Stimulated activated CD4-positive, alpha-beta T cell treated with anti-CD3 and anti-CD28 coated beads, Interleukin-15, amount 100 ng/mL, for 1 hour (primary cell): ENCODE measurements around the gene TSPAN17.

ENCODE experiments used
- DNase-seq, 2 donors: peaks; one replicate each; pipeline ENCODE4 v3.0.0-alpha.2; 2020; ENCODE audit warnings: low read depth in 1 of 2, low spot score in 1 of 2

TSPAN17 gene

DNA sequence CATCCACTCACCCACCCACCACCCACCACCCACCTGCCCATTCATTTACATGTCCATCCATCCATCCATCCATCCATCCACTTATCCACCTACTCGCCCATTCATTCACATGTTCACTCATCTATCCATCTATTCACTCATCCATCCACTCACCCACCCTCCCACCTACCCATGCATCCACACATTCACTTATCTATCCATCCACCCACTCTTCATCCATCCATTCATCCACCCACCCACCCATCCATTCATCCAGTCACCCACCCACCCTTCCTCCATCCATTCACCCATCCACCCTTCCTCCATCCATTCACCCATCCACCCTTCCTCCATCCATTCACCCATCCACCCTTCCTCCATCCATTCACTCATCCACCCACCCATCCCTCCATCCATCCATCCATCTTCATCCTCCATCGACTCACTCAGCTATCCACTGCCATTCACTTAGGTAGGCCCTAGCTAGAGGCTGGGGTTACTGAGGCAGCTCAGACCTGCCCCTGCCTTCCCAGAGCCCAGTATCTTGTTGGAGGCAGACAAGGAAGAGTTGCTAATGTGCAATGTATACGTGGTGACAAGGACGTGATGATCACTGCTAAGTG lies 12.7 kb downstream of the TSPAN17 start:
- no peak for DNase-seq

DNA sequence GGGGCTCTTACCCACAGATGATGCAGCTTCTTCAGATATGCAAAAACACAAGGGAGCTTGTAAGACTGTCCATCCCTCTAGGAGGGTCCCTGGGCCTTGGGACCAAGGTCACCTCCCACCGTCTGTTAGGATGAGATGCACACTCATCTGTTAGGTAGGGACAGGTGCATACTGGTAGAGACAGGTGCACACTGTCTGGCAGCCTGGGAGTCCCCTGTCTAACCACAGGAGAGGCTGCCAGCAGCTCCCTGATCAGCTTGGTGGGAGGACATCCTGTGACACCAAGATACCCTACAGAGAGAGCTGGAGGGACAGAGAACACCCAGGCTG lies 13.2 kb downstream of the TSPAN17 start:
- DNase-seq: no peak

DNA sequence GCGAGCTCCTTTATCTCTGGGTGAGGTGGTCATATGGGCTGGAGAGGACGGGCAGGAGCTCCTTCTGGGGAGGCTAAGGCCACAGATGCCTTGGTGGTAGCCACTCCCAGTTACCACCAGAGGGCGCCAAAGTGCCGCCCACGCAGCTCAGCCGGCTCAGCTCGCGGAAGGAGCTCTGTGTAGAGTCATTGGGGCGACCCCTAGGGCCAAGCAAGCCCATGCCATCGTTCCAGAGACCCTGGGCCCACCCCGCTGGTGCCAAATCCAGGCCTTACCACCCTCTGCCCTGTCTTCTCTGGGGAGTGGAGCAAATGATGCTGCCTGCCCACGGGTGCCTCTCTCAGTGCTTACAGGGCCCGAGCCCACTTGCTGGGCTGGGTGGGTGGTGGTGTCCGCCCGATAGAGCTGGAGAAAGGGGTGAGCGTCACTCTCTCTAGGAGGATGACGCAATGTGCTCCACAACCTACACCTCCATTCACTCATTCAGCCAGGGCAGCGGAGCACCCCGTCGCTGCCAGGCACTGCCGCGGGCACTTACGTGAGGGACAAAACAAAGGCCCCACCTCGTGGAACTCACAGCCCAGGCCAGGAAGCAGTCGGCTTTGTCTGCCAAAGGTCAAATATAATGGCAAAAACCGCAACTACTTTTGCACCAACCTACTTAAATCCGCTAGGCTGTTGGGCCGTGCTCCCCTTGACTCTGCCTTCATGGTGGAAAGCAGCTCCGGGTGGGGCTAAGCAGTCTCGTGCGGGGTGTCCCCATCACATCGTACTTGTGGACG lies 13.8 kb downstream of the TSPAN17 start:
- peak; percentile 61 to 76 for DNase-seq

DNA sequence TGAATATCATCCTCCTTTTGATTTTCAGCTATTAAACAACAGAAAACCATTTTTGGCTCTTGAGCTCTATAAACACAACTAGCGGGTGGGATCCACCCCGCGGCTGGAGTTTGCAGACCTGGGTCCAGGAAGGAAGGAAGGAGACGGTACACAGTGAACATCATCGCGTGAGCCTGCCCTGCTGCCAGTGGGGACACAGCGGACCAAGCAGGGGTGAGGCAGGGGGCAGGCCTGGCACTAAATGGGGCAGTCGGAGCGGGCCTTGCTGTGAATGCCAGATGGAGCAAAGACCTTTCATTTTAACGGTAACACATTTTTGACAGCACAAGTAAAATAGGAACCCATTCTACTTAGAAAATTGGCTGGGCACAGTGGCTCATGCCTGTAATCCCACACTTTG lies 14.4 kb downstream of the TSPAN17 start:
- no peak for DNase-seq

DNA sequence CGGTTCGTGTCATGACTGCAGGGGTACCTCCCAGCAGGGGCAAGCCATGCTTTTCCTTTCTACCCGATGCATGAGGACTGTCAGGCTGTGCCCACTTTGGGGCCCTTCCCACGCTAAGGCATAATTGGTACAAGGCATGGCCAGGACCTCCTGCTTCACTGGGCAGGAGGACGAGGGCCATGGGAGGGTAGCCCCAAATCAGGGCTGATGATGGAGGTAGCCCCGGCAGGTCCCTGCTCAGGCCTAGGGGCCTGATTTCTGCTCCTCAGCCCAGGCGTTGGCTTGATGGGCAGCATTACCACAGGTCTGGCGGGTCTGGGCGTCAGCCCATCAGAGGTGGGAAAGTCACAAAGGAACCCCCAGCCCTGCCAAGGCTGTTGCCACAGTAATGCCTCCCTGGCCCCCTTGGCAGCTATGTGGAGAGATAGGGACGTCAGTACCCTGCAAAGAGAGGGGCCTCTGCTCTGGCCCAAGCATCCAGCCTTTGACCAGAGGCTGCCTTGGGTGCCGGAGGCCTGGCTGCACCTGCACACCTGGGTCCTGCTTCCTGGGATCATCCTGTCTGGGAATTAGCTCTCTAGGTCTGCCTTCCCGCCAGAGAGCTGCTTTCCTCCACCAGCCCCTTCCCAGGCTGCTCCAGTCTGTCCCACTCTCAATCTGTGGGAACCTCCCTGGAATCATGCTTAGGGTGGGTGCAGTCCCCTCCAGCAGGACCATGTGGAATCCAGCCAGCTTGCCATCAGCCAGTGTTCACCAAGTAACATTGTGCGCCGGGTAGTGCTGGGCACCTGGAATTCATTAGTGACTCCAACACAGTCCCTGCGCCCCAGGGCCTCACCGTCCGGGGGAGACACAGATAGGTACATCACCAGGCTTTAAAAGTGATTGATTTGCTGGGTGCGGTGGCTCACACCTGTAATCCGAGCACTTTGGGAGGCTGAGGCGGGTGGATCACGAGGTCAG lies 15.4 kb downstream of the TSPAN17 start:
- DNase-seq: no peak

DNA sequence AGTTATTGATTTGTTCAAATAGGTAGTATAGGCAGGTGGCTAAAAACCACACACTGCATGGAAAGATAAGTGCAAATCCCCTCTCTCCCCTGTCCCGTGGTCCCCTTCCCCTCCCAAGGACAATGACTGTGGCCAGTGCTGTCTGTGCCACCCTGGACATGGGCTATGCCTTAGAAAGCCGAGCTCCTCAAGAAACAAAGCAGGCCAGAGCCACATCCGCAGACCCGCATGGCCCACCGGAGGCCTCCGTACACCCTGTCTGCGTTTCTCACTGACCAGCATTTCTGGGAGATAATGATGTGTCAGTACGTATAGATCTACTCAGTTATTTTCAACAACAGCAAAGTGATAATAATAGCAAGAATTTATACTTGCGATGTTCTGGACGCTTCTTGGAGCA lies 16.3 kb downstream of the TSPAN17 start:
- no peak for DNase-seq

DNA sequence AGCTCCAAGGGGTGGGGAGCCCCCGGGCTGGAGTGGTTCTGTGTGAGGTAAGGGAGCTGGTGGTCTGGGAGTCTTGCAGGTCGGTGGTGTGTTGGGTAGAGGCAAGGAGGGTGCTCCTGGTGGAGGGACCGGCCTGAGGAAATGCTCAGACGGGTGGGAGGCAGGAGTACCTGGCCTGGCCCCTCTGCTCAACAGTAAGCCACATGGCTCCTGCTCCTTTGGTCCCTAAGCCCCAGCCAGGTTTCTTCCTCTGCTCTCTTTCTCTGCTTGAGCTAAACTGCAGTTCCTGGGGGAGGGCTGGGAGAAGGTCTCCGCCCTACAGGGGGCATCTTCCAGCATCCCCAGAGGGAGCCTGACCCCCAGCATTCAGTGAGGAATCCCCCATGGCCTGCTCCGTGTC lies 17.2 kb downstream of the TSPAN17 start:
- DNase-seq: no peak

DNA sequence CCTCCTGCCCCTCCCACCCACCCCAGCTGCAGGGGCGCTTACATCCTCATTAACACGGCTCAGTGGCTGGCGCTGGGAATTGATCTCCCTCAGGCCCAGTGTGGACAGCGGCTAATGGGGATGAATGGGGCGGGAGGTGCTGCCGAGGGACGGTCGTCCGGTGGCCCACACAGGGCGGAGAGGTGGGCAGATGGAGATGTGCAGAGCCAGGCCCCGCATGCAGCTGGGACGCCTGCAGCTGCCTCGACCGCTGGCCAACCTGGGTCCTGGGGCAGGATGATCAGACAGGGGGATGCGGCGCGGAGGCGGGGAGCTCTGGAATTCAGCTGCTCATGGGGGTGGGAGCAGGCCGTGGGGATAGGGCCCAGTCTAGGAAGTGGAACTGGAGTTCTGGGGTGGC lies 17.6 kb downstream of the TSPAN17 start:
- DNase-seq: no peak

DNA sequence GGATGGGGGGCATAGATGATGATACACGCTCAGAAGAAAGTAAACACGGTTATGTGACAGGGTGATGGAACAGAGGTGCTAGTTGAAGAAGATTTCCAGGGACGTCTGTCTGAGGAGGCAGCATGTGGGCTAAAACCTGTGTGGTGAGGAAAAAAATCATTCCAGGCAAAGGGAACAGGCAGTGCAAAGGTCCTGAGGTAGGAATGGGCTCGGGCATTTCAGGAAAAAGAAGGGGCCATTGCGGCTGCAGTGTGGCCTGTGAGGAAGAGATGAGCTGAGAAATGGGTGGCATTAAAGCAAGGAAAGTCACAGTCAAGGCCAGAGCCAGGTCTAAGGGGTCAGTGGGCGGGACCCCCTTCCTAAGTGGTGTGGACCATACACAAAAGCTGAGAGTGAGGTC lies 18.2 kb downstream of the TSPAN17 start:
- no peak for DNase-seq

DNA sequence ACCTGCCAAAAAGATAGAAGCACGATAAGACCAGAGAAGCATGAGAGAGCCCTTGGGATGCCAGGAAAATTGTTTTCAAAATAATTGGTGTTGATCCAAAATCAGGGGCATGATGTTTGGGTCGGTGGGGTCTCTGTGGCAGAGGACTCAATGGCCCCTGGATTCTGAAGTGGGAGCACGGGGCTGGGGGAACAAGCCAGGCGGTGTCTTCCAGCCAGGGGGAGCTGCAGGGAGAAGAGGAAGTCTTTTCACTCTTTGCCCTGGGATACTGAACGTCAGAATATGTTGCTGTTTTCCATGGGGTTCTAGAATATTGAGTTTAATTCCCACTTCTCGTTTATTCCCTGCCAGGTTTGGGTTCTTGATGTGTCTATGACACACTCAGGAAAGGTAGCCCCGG lies 20.4 kb downstream of the TSPAN17 start:
- DNase-seq: no peak

DNA sequence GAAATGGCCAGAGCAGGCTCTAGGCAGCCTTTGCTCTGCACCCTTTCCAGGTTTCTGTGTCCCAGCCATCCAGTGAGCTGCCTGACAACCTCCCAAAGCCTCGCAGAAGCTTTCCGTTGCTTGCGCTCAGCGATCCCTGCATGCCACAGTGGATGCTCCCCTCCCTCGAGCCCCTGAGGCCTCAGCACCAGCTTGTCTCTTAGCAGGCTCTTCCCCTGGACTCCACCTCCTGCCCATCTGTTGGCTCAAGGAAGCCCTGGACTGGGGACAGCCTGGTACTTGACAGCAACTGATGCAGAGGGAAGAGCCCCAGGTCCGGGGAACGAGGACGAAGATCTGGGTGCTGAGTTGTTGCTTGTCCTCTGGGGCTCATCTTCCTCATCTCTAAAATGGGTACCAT lies 23.2 kb downstream of the TSPAN17 start:
- no peak for DNase-seq

DNA sequence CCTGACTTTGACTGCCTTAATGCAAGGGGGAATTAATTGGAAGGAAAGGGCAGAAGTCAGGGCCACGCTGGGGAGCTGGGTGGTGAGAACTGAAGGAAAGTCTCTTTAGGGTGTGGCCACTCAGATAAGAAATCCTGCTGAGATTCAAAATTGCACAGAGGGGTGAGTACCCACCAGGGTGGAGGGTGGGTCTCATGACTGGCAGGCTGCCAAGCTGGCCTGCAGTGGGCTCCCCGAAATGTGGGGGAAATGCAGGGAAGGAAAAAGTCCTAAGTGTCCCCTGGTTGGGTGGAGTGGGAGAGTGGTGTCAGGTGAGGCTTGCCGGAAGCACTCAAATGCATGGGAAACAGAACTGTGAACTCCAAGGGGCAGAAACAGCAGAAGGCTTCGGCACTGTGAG lies 24.1 kb downstream of the TSPAN17 start:
- DNase-seq: no peak

DNA sequence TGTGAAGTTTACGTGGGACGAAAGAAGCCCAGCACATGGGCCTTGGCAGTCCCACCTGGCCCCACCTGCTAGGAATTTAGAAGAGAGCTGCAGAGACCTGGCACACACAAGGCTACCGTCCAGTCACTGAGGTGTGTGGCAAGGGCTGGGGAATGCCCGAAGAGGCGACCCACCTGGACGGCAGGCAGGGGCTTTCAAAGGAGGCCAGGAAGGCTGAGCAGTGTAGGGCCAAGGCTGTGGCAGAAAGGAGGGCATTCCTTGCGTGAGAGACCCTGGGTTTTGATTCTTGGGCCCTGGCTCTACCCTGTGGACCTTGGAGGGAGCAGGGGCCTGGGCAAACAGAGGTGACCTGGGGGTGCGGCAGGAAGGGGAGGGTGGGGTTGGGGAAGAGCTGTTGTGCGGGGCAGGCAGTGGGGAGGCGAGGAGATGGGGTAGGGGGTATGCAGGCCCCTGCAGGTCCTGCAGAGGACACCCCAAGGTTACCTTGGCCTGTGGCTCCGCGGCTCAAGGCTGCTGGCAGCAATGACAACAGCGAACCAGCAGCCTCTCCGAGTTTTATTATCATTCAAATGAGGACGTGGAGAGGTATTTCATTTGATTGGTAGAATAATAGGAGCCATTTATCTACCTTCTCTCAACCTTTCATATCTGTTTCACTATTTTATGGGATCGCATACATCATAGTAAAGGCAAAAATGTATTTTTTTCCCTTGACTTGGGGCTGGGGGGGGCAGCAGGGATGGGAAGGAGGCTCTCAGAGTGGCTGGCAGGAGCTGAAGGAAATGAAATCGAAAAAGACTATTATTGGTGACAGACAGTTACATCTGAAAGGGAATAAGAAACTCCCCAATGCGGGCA lies 24.8 kb downstream of the TSPAN17 start:
- no peak for DNase-seq

DNA sequence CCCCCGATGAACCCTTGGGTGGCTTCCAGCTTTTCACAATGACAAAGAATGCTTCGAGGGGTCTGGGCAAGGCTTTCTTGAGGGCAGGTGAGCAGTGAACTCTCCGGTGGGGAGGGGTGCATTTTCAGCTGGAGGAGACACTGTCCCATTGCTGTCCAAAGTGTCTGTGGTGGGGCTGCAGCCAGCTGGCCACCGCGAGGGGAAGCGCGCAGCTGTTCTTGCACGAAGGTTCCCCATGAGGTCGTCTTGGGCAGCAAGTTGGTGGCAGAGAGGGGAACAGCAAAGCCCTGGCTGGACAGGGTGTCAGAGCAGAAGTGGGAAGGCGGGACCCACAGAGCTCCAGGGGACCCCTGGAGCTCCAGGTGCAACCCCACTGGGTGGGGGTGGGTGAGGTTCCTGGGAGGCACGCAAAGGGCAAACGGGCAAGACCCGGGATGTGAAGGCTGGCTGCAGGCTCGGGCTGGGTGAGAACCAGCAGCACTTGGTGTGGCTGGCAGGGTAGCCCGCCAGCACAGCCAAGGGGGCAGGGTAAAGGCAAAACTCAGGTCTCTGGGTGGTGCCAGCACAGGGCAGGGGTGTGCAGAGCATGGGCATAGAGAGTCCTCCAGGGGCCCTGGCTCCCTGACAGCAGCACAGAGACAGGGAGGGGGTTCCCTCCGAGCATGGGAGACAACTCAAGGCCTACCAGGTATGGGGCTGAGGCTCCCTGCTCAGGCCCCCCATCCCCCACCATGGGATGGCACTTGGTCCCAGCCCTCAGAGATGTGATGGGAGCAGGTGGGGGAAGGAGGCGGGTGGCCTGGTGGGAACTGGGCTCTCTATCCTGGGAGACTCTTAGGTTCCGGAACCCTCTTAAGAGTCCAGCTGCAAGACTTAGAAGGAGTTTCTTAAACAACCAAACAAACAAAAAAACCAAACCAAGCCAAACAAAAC lies 26.6 kb downstream of the TSPAN17 start:
- no peak for DNase-seq

DNA sequence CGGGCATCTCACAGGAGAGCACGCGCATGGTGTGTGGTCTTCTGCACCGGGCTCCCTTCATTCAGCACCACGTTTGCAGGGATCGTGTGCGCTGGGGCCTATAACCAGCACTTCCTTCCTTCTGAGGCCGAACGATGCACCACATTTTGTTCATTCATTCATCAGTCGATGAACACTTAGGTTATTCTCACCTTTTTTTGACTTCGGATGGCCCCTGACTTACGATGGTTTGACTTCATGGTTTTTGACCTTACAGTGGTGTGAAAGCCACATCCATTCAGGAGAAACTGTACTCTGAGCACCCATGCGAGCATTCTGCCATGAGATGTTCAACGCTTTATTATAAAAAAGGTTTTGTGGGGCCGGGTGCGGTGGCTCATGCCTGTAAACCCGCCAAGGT lies 27.5 kb downstream of the TSPAN17 start:
- no peak for DNase-seq

DNA sequence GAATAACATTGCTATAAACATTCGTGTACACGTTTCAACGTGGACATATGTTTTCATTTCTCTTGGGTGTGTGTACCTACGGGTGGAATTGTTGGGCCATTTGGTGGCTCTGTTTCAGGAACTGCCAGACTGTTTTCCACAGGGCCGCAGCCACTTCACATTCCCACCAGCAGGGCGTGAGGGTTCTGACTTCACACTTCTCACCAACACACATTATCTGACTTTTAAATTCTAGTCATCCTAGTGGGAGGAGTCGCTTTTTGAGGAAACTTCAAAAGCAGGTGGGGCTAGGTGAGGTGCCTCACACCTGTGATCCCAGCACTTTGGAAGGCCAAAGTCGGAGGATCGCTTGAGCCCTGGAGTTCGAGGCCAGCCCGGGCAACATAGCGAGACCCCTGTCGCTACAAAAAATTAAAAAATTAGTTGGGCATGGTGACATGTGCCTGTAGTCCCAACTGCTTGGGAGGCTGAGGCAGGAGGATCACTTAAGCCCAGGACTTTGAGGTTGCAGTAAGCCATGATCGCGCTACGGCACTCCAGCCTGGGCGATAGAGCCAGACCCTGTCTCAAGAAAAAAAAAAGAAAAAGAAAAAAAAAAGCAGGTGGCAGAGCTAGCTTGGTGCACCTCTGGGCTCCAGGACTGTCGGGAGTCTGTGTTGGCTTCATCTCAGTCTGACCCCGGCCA lies 28.5 kb downstream of the TSPAN17 start:
- DNase-seq: no peak

DNA sequence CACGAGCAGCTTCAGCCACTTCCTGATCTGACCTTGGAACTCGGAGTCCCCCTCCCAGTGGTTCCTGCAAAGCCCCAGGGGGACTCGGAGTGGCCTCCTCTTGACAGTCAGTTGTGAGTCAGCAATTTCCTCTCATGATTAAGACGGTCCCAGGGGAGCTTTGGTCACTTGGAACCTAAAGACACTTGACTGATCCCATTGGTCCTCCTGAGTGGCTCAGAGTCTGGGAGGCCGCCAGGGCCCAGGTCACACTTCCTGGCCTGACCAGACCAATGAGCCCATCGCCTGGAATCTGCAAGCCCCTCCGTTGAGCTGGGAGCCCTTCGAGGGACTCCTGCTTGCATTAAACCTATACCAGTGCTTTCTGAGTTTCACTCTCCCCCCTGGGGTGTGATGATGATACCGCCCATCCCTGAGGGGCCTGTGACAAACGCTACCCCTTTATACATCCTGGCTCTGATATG lies 29.1 kb downstream of the TSPAN17 start:
- no peak for DNase-seq

DNA sequence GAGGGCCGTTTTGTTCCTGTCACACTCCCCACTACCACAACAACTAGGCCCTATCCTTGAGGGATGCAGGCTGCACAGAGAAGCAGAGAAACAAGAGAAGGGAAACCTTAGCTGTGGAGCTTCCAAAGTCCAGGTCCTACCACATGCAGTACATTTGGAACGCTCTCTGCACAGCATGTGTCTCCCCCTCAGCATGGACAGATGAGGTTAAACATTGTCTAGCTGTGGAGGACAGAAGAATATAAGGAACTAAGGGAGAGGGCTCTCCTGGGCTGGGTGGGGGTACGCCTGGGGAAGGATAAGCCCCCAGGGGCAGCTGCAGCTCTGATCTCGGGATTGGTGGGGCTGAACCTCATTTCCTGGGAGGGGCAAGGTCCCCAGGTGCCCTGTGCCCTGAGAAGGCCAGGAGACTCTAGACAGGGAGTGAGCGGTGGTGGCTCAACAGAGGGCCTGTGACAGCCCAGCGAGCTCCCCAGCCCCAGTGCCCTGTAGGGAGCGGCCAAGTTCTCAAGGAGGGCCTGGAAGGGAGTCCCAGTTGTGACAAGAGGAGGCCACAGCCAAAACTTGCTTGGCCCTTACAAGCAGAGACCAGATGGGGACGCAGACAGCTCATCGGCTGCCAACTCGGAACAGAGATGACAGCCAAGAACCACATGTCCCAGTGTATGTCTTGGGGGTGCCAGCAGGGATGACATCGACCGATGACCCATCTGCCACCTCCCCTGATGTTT lies 30.1 kb downstream of the TSPAN17 start:
- no peak for DNase-seq

DNA sequence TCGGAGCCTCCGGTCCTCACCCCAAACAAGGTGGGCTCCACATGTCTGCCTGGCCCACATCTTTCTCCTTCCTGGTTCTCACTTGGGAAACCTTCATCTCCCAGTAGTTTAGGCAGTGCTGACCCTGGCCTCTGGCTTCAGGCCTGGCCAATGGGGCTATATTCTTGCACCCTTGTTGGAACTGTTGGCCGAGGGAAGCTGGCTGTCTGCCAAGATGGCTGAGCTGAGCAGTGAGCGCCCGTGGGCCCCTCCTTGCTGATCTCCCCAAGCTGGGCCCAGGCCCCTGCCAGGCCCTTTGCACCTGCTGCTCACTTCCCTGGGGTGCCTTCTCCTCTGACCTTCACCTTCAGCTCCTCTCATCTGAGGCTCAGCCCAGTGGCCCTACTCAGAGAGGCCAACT lies 31.3 kb downstream of the TSPAN17 start:
- no peak for DNase-seq
